SJSA1 (cell line): Measurements from ENCODE around the gene ZNF318. TPM values are rescaled to one million over a fixed set of nuclear protein-coding genes. Genes with fewer than 3 reads are reported as not detected.
"Not testable (repeated sequence)": the region's sequence is repeated elsewhere in the genome, so short reads cannot be mapped to it uniquely, and the experiment has no call there.

Experiments
- DNase-seq, 2 experiments: peaks; one replicate each; pipeline ENCODE4 v3.0.0-alpha.2; 2015 to 2020; ENCODE audit warnings: low spot score in 2 of 2, low read depth in 1 of 2
- H3K27ac ChIP-seq: fragments of 250-450 bp; sonication (Bioruptor Pico); 2 replicates; pipeline ENCODE4 v1.5.1; 2020; ENCODE audit warnings: mild to moderate bottlenecking, moderate library complexity
- H3K27me3 ChIP-seq: fragments of 250-450 bp; sonication (Bioruptor Pico); replicated peaks from 2 replicates; pipeline ENCODE4 v1.5.1; 2020; ENCODE audit warnings: mild to moderate bottlenecking, moderate library complexity
- H3K36me3 ChIP-seq: fragments of 250-450 bp; sonication (Bioruptor Pico); 2 replicates; pipeline ENCODE4 v1.5.1; 2020; ENCODE audit warnings: mild to moderate bottlenecking
- H3K4me1 ChIP-seq: fragments of 250-450 bp; sonication (Bioruptor Pico); replicated peaks from 2 replicates; pipeline ENCODE4 v1.6.1; 2021; ENCODE audit warnings: mild to moderate bottlenecking
- H3K4me3 ChIP-seq: fragments of 250-450 bp; sonication (Bioruptor Pico); 2 replicates; pipeline ENCODE4 v1.5.1; 2020; ENCODE audit warnings: mild to moderate bottlenecking
- H3K9me3 ChIP-seq: fragments of 250-450 bp; sonication (Bioruptor Pico); replicated peaks from 2 replicates; pipeline ENCODE4 v1.5.1; 2020; ENCODE audit warnings: mild to moderate bottlenecking
- total RNA-seq: library from RNA; depleted of rRNA; stranded (reverse); fragments of >200 nt; shearing (Covaris generic); gene quantifications from 2 replicates; pipeline ENCODE4 v1.2.3, GENCODE V29; 2014

Gene ZNF318
- total RNA-seq, 1 experiment from 2014 or later = 12.2 TPM

GRCh38 chr6:43376551-43376981, 7.1 kb upstream of the ZNF318 start:
- Histone ChIP-seq H3K27ac (no peak overlapping the region), H3K36me3 (no peaks in the 10 kb centered on the region), H3K9me3 (no peaks in the 10 kb centered on the region; the same call in 1 of the 2 replicates), H3K4me1 (no peaks in the 10 kb centered on the region), H3K27me3 (peaks cover 16% of the 10 kb centered on the region), H3K4me3 (no peak overlapping the region)
- no peak for DNase-seq

- H3K27ac ChIP-seq = no peak overlapping the region
- H3K27me3 ChIP-seq = peaks cover 16% of the 10 kb centered on the region
- H3K9me3 ChIP-seq = no peaks in the 10 kb centered on the region; the same call in 1 of the 2 replicates
- H3K36me3 ChIP-seq = no peaks in the 10 kb centered on the region
- DNase-seq = no peak
- H3K4me1 ChIP-seq = no peaks in the 10 kb centered on the region
- no peak overlapping the region for H3K4me3 ChIP-seq
Observed at GRCh38 chr6:43375693-43376092, 6.2 kb upstream of the ZNF318 start.

- Histone ChIP-seq H3K27me3 (0 out of 2 replicates have a peak, but pooled peaks cover 3% of the 10 kb centered on the region), H3K27ac (no peak overlapping the region), H3K4me3 (no peak overlapping the region), H3K36me3 (peaks cover 5% of the 10 kb centered on the region), H3K9me3 (no peaks in the 10 kb centered on the region; the same call in 1 of the 2 replicates), H3K4me1 (peaks cover 11% of the 10 kb centered on the region)
- DNase-seq = no peak
Observed at GRCh38 chr6:43373252-43373875, 3.9 kb upstream of the ZNF318 start.

GRCh38 chr6:43370003-43370580, 645 bp upstream of the ZNF318 start:
- not testable (repeated sequence) for DNase-seq, H3K9me3 ChIP-seq, H3K36me3 ChIP-seq, H3K27me3 ChIP-seq
- H3K27ac ChIP-seq = peak overlapping the region; percentile 29
- peaks cover 25% of the 10 kb centered on the region for H3K4me1 ChIP-seq
- H3K4me3 ChIP-seq = peak overlapping the region; percentile 97

- Histone ChIP-seq H3K36me3 (peaks cover 20% of the 10 kb centered on the region), H3K27me3 (no peaks in the 10 kb centered on the region), H3K9me3 (no peaks in the 10 kb centered on the region), H3K4me3 (peak overlapping the region; percentile 97), H3K4me1 (peaks cover 25% of the 10 kb centered on the region), H3K27ac (peak overlapping the region; percentile 40)
- DNase-seq = peak; percentile 40 to 61
Observed at GRCh38 chr6:43368259-43369160, 937 bp downstream of the ZNF318 start.

GRCh38 chr6:43367245-43367984, 2.0 kb downstream of the ZNF318 start:
- H3K36me3 ChIP-seq = peaks cover 21% of the 10 kb centered on the region
- no peak overlapping the region for H3K27ac ChIP-seq
- no peaks in the 10 kb centered on the region for H3K9me3 ChIP-seq
- peaks cover 25% of the 10 kb centered on the region for H3K4me1 ChIP-seq
- H3K4me3 ChIP-seq = peak overlapping the region; percentile 97; the same call in 1 of the 2 replicates
- H3K27me3 ChIP-seq = no peaks in the 10 kb centered on the region
- peak in 1 of 2 experiments; percentile 9 for DNase-seq

GRCh38 chr6:43361269-43361668, 8.2 kb downstream of the ZNF318 start:
- DNase-seq = no peak
- no peaks in the 10 kb centered on the region for H3K27me3 ChIP-seq

GRCh38 chr6:43359831-43360230, 9.6 kb downstream of the ZNF318 start:
- H3K27ac ChIP-seq = no peak overlapping the region
- H3K4me3 ChIP-seq = no peak overlapping the region
- H3K36me3 ChIP-seq = peaks cover 71% of the 10 kb centered on the region
- H3K4me1 ChIP-seq = peaks cover 8% of the 10 kb centered on the region
- DNase-seq = no peak
- no peaks in the 10 kb centered on the region for H3K9me3 ChIP-seq
- H3K27me3 ChIP-seq = no peaks in the 10 kb centered on the region

More at GRCh38 chr6:43361269-43361668, 8.2 kb downstream of the ZNF318 start:
- peaks cover 5% of the 10 kb centered on the region for H3K4me1 ChIP-seq
- H3K27ac ChIP-seq = no peak overlapping the region
- no peak overlapping the region for H3K4me3 ChIP-seq
- H3K36me3 ChIP-seq = peaks cover 60% of the 10 kb centered on the region
- no peaks in the 10 kb centered on the region for H3K9me3 ChIP-seq

GRCh38 chr6:43359381-43359780, 10.1 kb downstream of the ZNF318 start:
- Histone ChIP-seq H3K36me3 (peaks cover 71% of the 10 kb centered on the region), H3K4me3 (no peak overlapping the region), H3K27ac (no peak overlapping the region), H3K27me3 (no peaks in the 10 kb centered on the region), H3K9me3 (no peaks in the 10 kb centered on the region), H3K4me1 (peaks cover 8% of the 10 kb centered on the region)
- no peak for DNase-seq

- no peak overlapping the region for H3K4me3 ChIP-seq
- no peaks in the 10 kb centered on the region for H3K27me3 ChIP-seq
- peaks cover 77% of the 10 kb centered on the region for H3K36me3 ChIP-seq
- peaks cover 8% of the 10 kb centered on the region for H3K4me1 ChIP-seq
- DNase-seq = no peak
- H3K27ac ChIP-seq = no peak overlapping the region
- H3K9me3 ChIP-seq = no peaks in the 10 kb centered on the region
Observed at GRCh38 chr6:43355862-43356590, 13.4 kb downstream of the ZNF318 start.

GRCh38 chr6:43351951-43352350, 17.5 kb downstream of the ZNF318 start:
- H3K9me3 ChIP-seq, DNase-seq, H3K4me3 ChIP-seq, H3K27me3 ChIP-seq, H3K4me1 ChIP-seq, H3K27ac ChIP-seq: not testable (repeated sequence)
- H3K36me3 ChIP-seq = peaks cover 73% of the 10 kb centered on the region

- H3K4me3 ChIP-seq = no peak overlapping the region
- H3K27ac ChIP-seq = no peak overlapping the region
- no peaks in the 10 kb centered on the region for H3K27me3 ChIP-seq
- no peaks in the 10 kb centered on the region for H3K4me1 ChIP-seq
- no peaks in the 10 kb centered on the region for H3K9me3 ChIP-seq
- H3K36me3 ChIP-seq = peaks cover 68% of the 10 kb centered on the region
- DNase-seq = no peak
Observed at GRCh38 chr6:43347444-43347843, 22.0 kb downstream of the ZNF318 start.

- Histone ChIP-seq H3K9me3 (no peaks in the 10 kb centered on the region), H3K4me3 (no peak overlapping the region), H3K27me3 (no peaks in the 10 kb centered on the region), H3K36me3 (peaks cover 65% of the 10 kb centered on the region), H3K27ac (no peak overlapping the region), H3K4me1 (no peaks in the 10 kb centered on the region)
- DNase-seq = no peak
Observed at GRCh38 chr6:43347021-43347420, 22.4 kb downstream of the ZNF318 start.
